Smooth muscle cell (in vitro differentiated cells): ENCODE results near the gene ANKS6. TPM values are rescaled to one million over a fixed set of nuclear protein-coding genes. Genes with fewer than 3 reads are reported as not detected.
"Not testable (repeated sequence)": the region's sequence is repeated elsewhere in the genome, so short reads cannot be mapped to it uniquely, and the experiment has no call there.

Experiments used
- DNase-seq: peaks from one replicate; lab custom pipeline; 2025; ENCODE audit not compliant: unreplicated experiment; lab: John Stamatoyannopoulos, UW
- H2AFZ ChIP-seq: fragments of 200-600 bp; sonication (generic); 2 replicates; pipeline ENCODE4 v1.6.0; 2016; ENCODE audit warnings: antibody characterized with exemption, low read depth, mild to moderate bottlenecking
- H3F3A ChIP-seq: fragments of 200-600 bp; sonication (generic); 2 replicates; pipeline ENCODE4 v1.6.0; 2017; ENCODE audit warnings: antibody characterized with exemption, low read depth
- H3K27ac ChIP-seq: fragments of 200-600 bp; sonication (generic); 2 replicates; pipeline ENCODE4 v1.5.1; 2016; ENCODE audit warnings: low read depth, mild to moderate bottlenecking
- H3K27me3 ChIP-seq: fragments of 200-600 bp; sonication (generic); 2 replicates; pipeline ENCODE4 v1.6.1; 2016; ENCODE audit warnings: low read depth, mild to moderate bottlenecking
- H3K36me3 ChIP-seq: fragments of 200-600 bp; sonication (generic); 2 replicates; pipeline ENCODE4 v1.5.1; 2016; ENCODE audit warnings: low read depth
- H3K4me1 ChIP-seq: fragments of 200-600 bp; sonication (generic); 2 replicates; pipeline ENCODE4 v1.5.1; 2016; ENCODE audit warnings: low read depth
- H3K4me2 ChIP-seq: fragments of 200-600 bp; sonication (generic); 2 replicates; pipeline ENCODE4 v1.6.0; 2016; ENCODE audit warnings: mild to moderate bottlenecking
- H3K4me3 ChIP-seq: fragments of 200-600 bp; sonication (generic); 2 replicates; pipeline ENCODE4 v1.5.1; 2016; ENCODE audit warnings: mild to moderate bottlenecking
- H3K79me2 ChIP-seq: fragments of 200-600 bp; sonication (generic); 2 replicates; pipeline ENCODE4 v1.6.0; 2016; ENCODE audit warnings: low read depth, mild to moderate bottlenecking
- H3K9ac ChIP-seq: fragments of 200-600 bp; sonication (generic); 2 replicates; pipeline ENCODE4 v1.6.0; 2016; ENCODE audit warnings: low read depth
- H3K9me3 ChIP-seq: fragments of 200-600 bp; sonication (generic); replicated peaks from 2 replicates; pipeline ENCODE4 v1.5.1; 2016; ENCODE audit warnings: low read depth
- H4K20me1 ChIP-seq: fragments of 200-600 bp; sonication (generic); 2 replicates; pipeline ENCODE4 v1.6.0; 2016; ENCODE audit warnings: low read depth
- WGBS: methylation state at CpG from one replicate; pipeline ENCODE4 v1.1.7; 2016; ENCODE audit warnings: low lambda C conversion rate; 5-methylcytosine and 5-hydroxymethylcytosine counted together
- polyA plus RNA-seq: library from polyadenylated mRNA; unstranded; fragments of >200 nt; fragmentation: Nextera tagmentation; extraction: Ambion mirVana; gene quantifications from 2 replicates; pipeline ENCODE4 v1.2.1, GENCODE V29; 2016
- total RNA-seq: library from RNA; depleted of rRNA; stranded (reverse); fragments of >200 nt; gene quantifications from 2 replicates; pipeline ENCODE4 v1.2.3, GENCODE V29; 2014
- TF ChIP-seq, protein P1 (sequence below): fragments of 200-600 bp; sonication (generic); IDR thresholded peaks from 2 replicates; pipeline ENCODE4 v1.5.1; 2017; ENCODE audit warnings: borderline replicate concordance, mild to moderate bottlenecking, antibody characterized with exemption; ENCODE audit not compliant: insufficient read depth, poor library complexity, severe bottlenecking

ANKS6 gene
- total and polyA plus RNA-seq, 2 experiments from 2014 or later = 10.5 to 13.6 TPM

DNA sequence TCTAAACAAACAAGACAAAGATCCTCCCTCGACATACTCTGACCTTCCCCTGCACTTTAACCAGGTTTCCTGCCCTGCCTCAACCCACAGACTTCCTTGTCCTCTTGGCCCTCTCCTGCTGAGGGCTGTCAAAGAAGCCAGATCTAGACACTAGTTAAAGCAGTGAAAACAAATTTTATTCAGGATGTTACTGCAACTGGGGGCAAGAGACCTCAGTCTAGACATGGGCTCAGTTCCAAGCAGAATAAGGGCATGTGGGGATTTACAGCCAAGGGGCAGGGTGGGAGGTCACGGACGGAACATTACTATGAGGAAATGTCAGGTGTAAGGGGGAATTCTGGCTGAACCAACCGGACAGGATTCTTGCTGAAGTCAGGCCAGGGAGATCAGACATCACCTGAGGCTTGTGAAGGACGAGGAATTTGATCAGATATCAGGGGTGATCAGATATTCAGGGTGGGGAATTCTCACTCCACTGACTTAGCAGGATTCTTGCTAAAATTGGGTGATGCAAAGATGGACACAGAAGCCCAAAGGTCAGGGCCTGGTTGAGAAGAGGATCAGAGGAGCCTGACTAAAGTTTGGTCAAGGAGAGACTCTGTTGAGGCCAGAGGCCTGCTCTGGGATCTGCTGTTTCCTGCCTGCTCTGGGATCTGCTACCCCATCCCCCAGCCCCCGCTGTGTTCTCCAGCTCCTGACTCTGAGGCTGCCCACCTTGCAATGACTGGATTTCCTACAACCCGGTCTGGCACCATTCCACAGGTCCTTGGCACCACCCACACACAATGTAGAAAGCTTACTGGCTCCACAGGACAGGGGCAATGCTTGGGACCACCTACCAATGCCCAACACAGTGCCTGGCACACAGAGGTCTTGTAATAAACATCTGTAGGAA is 109.1 kb downstream of the ANKS6 start:
- no peak overlapping the region for H3K9ac ChIP-seq
- H3K9me3 ChIP-seq = no peaks in the 10 kb centered on the region
- no peaks in the 10 kb centered on the region for H4K20me1 ChIP-seq
- H3K36me3 ChIP-seq = no peaks in the 10 kb centered on the region
- H3K79me2 ChIP-seq = no peaks in the 10 kb centered on the region
- H3F3A ChIP-seq = no peaks in the 10 kb centered on the region
- H2AFZ ChIP-seq = no peak overlapping the region
- H3K27me3 ChIP-seq = peaks cover 11% of the 10 kb centered on the region
- no peak overlapping the region for H3K4me3 ChIP-seq
- no peaks in the 10 kb centered on the region for H3K4me1 ChIP-seq
- no peak overlapping the region for H3K27ac ChIP-seq
- DNase-seq = no peak
- WGBS = 63% methylated on average over 7 of the region's 7 CpGs
- H3K4me2 ChIP-seq = no peak overlapping the region
- TF ChIP-seq, protein P1, sequence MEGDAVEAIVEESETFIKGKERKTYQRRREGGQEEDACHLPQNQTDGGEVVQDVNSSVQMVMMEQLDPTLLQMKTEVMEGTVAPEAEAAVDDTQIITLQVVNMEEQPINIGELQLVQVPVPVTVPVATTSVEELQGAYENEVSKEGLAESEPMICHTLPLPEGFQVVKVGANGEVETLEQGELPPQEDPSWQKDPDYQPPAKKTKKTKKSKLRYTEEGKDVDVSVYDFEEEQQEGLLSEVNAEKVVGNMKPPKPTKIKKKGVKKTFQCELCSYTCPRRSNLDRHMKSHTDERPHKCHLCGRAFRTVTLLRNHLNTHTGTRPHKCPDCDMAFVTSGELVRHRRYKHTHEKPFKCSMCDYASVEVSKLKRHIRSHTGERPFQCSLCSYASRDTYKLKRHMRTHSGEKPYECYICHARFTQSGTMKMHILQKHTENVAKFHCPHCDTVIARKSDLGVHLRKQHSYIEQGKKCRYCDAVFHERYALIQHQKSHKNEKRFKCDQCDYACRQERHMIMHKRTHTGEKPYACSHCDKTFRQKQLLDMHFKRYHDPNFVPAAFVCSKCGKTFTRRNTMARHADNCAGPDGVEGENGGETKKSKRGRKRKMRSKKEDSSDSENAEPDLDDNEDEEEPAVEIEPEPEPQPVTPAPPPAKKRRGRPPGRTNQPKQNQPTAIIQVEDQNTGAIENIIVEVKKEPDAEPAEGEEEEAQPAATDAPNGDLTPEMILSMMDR = no peak

DNA sequence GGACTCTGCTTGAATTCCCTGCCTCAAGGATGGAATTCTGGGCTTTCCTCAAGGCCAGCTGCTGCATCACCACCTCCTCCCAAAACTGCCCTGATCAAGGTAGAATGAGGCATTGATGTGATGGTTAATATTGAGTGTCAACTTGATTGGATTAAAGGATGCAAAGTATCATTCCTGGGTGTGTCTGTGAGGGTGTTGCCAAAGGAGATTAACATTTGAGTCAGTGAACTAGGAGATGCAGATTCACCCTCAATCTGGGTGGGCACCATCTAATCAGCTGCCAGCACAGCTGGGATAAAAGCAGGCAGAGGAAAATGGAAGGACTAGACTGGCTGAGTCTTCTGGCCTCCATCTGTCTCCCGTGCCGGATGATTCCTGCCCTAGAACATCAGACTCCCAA is 111.5 kb downstream of the ANKS6 start:
- not testable (repeated sequence) for H3K27me3 ChIP-seq, H3K36me3 ChIP-seq, DNase-seq, H2AFZ ChIP-seq, H3K4me3 ChIP-seq, H3K9me3 ChIP-seq, H3K27ac ChIP-seq, H3K79me2 ChIP-seq, H3K9ac ChIP-seq, H3F3A ChIP-seq, H3K4me2 ChIP-seq, H4K20me1 ChIP-seq, H3K4me1 ChIP-seq
- 91% methylated on average over 2 of the region's 2 CpGs for WGBS

Other genes starting within 250 kb of the ANKS6 start
- not detected in 2 replicates for gene GABBR2, start 87.6 kb downstream of the ANKS6 start, total RNA-seq
- gene GABBR2, start 87.6 kb downstream of the ANKS6 start, polyA plus RNA-seq = 0.25 TPM in 1 of 2 replicates, not detected in the other
- 1.7 and 2.6 TPM in 2 replicates for gene GALNT12, start 11.1 kb upstream of the ANKS6 start, total RNA-seq
- 2.9 and 4.0 TPM in 2 replicates for gene GALNT12, start 11.1 kb upstream of the ANKS6 start, polyA plus RNA-seq
- gene COL15A1, start 147.4 kb upstream of the ANKS6 start, total RNA-seq = 222 and 313 TPM in 2 replicates
- gene COL15A1, start 147.4 kb upstream of the ANKS6 start, polyA plus RNA-seq = 167 and 293 TPM in 2 replicates